ENCODE data around the gene KRT7.

The KRT7 gene

GRCh38 chr12:52211716-52212585 lies 21.1 kb upstream of the KRT7 start:
- no peak for DNase-seq (ENCODE audit: low read depth in 2 of 2)

GRCh38 chr12:52212701-52213563 lies 20.1 kb upstream of the KRT7 start:
- DNase-seq (ENCODE audit: low read depth in 2 of 2) = no peak

- peak; percentile 22 to 56 for DNase-seq (ENCODE audit: low read depth in 2 of 2)
Measured at GRCh38 chr12:52213564-52214420, 19.3 kb upstream of the KRT7 start.

- DNase-seq (ENCODE audit: low read depth in 2 of 2) = no peak
Measured at GRCh38 chr12:52214421-52214802, 18.6 kb upstream of the KRT7 start.

GRCh38 chr12:52215587-52216031 lies 17.4 kb upstream of the KRT7 start:
- no peak for DNase-seq (ENCODE audit: low read depth in 2 of 2)

- no peak for DNase-seq (ENCODE audit: low read depth in 2 of 2)
Measured at GRCh38 chr12:52216100-52216499, 16.9 kb upstream of the KRT7 start.

GRCh38 chr12:52216807-52217206 lies 16.2 kb upstream of the KRT7 start:
- no peak for DNase-seq (ENCODE audit: low read depth in 2 of 2)

- no peak for DNase-seq (ENCODE audit: low read depth in 2 of 2)
Measured at GRCh38 chr12:52217223-52217622, 15.8 kb upstream of the KRT7 start.

- no peak for DNase-seq (ENCODE audit: low read depth in 2 of 2)
Measured at GRCh38 chr12:52218001-52218400, 15.0 kb upstream of the KRT7 start.

- no peak for DNase-seq (ENCODE audit: low read depth in 2 of 2)
Measured at GRCh38 chr12:52220477-52220876, 12.6 kb upstream of the KRT7 start.

- no peak for DNase-seq (ENCODE audit: low read depth in 2 of 2)
Measured at GRCh38 chr12:52221070-52221781, 11.8 kb upstream of the KRT7 start.

- peak; percentile 75 to 82 for DNase-seq (ENCODE audit: low read depth in 2 of 2)
Measured at GRCh38 chr12:52221912-52222457, 11.1 kb upstream of the KRT7 start.

- DNase-seq (ENCODE audit: low read depth in 2 of 2) = no peak
Measured at GRCh38 chr12:52222692-52223091, 10.4 kb upstream of the KRT7 start.

GRCh38 chr12:52223406-52224039 lies 9.5 kb upstream of the KRT7 start:
- DNase-seq (ENCODE audit: low read depth in 2 of 2) = no peak

- DNase-seq (ENCODE audit: low read depth in 2 of 2) = no peak
Measured at GRCh38 chr12:52224151-52224550, 8.9 kb upstream of the KRT7 start.

GRCh38 chr12:52225752-52226151 lies 7.3 kb upstream of the KRT7 start:
- no peak for DNase-seq (ENCODE audit: low read depth in 2 of 2)

- no peak for DNase-seq (ENCODE audit: low read depth in 2 of 2)
Measured at GRCh38 chr12:52226446-52226845, 6.6 kb upstream of the KRT7 start.

- no peak for DNase-seq (ENCODE audit: low read depth in 2 of 2)
Measured at GRCh38 chr12:52227606-52228166, 5.4 kb upstream of the KRT7 start.

- no peak for DNase-seq (ENCODE audit: low read depth in 2 of 2)
Measured at GRCh38 chr12:52228366-52228765, 4.7 kb upstream of the KRT7 start.

- no peak for DNase-seq (ENCODE audit: low read depth in 2 of 2)
Measured at GRCh38 chr12:52228931-52229330, 4.1 kb upstream of the KRT7 start.
